Erythroblast (primary cell): ENCODE data around the gene SAMD9L.

ENCODE experiments used
- GATA1 ChIP-seq: IDR thresholded peaks from 2 replicates; pipeline ENCODE4 v1.6.1; 2011; ENCODE audit warnings: low read depth, mild to moderate bottlenecking, control low read depth, low read length, moderate library complexity
- POLR2A ChIP-seq: IDR thresholded peaks from 2 replicates; pipeline ENCODE4 v1.6.1; 2011; ENCODE audit warnings: mild to moderate bottlenecking, low read length

- TF ChIP-seq POLR2A = no peak
- no peak for TF ChIP-seq GATA1
Measured at GRCh38 chr7:93176992-93177580, 28.9 kb upstream of the SAMD9L start.
